Left lung (tissue), 10 donors: ENCODE results near the gene SUCNR1. TPM values are rescaled to one million over a fixed set of nuclear protein-coding genes. Genes with fewer than 3 reads are reported as not detected.
"Not testable (repeated sequence)": the region's sequence is repeated elsewhere in the genome, so short reads cannot be mapped to it uniquely, and the experiment has no call there.

Source experiments
- ATAC-seq: fragments of 200-7000 bp; cut with Tn5 transposase; one replicate; pipeline ENCODE4 v1.9.1; 2020; ENCODE audit warnings: moderate library complexity
- DNase-seq, 4 donors: peaks; one replicate each; pipeline ENCODE4 v3.0.0-alpha.2; 2013 to 2020
- H3K27ac ChIP-seq, 2 donors: fragments of 200-600 bp; sonication (generic) in 1 of 2; one replicate each; pipeline versions ENCODE4 v1.5.0 to v1.8.0; 2020 to 2021
- H3K27me3 ChIP-seq, 2 donors: fragments of 200-600 bp; sonication (generic) in 1 of 2; one replicate each; pipeline versions ENCODE4 v1.5.0 to v1.8.0; 2020 to 2021
- H3K36me3 ChIP-seq, 2 donors: fragments of 200-600 bp; sonication (generic) in 1 of 2; one replicate each; pipeline versions ENCODE4 v1.5.0 to v1.8.0; 2020 to 2021
- H3K4me1 ChIP-seq, 2 donors: fragments of 200-600 bp; one replicate each; pipeline ENCODE4 v1.8.0; 2021
- H3K4me3 ChIP-seq, 2 donors: fragments of 200-600 bp; sonication (generic) in 1 of 2; one replicate each; pipeline versions ENCODE4 v1.5.0 to v1.8.0; 2020 to 2021; ENCODE audit warnings: mild to moderate bottlenecking in 1 of 2
- H3K9me3 ChIP-seq, 2 donors: fragments of 200-600 bp; sonication (generic) in 1 of 2; one replicate each; pipeline versions ENCODE4 v1.5.0 to v1.8.0; 2020 to 2021
- intact Hi-C, 2 donors: fragments of 100-400 bp; cut with DNase I; formaldehyde crosslinking; loops; one replicate each; pipeline versions ENCODE4 v1.11.2 to v1.14.2; 2022
- polyA plus RNA-seq, 6 donors: library from polyadenylated mRNA; unstranded; fragments of 120-200 nt; gene quantifications; one replicate each; pipeline ENCODE4 v1.2.1, GENCODE V29; 2013; ENCODE audit not compliant: insufficient read length in 6 of 6
- total RNA-seq, 2 donors: library from RNA; stranded (reverse); fragmentation: NEBNext Ultra II Directional; extraction: Animal tissue kit (Norgen Biotek cat#: 25700); gene quantifications; one replicate each; pipeline ENCODE4 v1.2.1, GENCODE V29; 2021
- TF ChIP-seq, protein P1 (sequence below), 2 donors: fragments of 200-600 bp; sonication (generic) in 1 of 2; IDR thresholded peaks; one replicate each; pipeline versions ENCODE4 v1.5.0 to v1.8.0; 2021; ENCODE audit warnings: antibody characterized with exemption in 2 of 2
- donor health status: DM: no; HTN: yes; CAD: no.
- donor health status: DM: no; HTN: no; CAD: no.

Gene SUCNR1
- total and polyA plus RNA-seq, 8 donors: 0.04 to 4.8 (median 0.21) TPM

GRCh38 chr3:151895478-151896241, 22.2 kb downstream of the SUCNR1 start:
- TF ChIP-seq, protein P1, sequence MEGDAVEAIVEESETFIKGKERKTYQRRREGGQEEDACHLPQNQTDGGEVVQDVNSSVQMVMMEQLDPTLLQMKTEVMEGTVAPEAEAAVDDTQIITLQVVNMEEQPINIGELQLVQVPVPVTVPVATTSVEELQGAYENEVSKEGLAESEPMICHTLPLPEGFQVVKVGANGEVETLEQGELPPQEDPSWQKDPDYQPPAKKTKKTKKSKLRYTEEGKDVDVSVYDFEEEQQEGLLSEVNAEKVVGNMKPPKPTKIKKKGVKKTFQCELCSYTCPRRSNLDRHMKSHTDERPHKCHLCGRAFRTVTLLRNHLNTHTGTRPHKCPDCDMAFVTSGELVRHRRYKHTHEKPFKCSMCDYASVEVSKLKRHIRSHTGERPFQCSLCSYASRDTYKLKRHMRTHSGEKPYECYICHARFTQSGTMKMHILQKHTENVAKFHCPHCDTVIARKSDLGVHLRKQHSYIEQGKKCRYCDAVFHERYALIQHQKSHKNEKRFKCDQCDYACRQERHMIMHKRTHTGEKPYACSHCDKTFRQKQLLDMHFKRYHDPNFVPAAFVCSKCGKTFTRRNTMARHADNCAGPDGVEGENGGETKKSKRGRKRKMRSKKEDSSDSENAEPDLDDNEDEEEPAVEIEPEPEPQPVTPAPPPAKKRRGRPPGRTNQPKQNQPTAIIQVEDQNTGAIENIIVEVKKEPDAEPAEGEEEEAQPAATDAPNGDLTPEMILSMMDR (IDR thresholded peaks at IDR 0.05): no peak
- Histone ChIP-seq H3K9me3 (no peaks in the 10 kb centered on the region), H3K36me3 (no peaks in the 10 kb centered on the region), H3K4me1 (peaks cover 0 to 18% of the 10 kb centered on the region in 2 donors), H3K27me3 (no peaks in the 10 kb centered on the region), H3K27ac (no peak overlapping the region), H3K4me3 (no peak overlapping the region)
- intact Hi-C loops: no loop called here
- DNase-seq (no peak), ATAC-seq (no peak)

- H3K36me3 ChIP-seq: no peaks in the 10 kb centered on the region
- ATAC-seq: no peak
- TF ChIP-seq, protein P1 (IDR thresholded peaks at IDR 0.05): no peak
- no peak overlapping the region for H3K4me3 ChIP-seq
- H3K27ac ChIP-seq: no peak overlapping the region
- intact Hi-C loops: no loop called here
- H3K9me3 ChIP-seq: no peaks in the 10 kb centered on the region
- H3K4me1 ChIP-seq: peaks cover 0 to 18% of the 10 kb centered on the region in 2 donors
- no peak for DNase-seq
- H3K27me3 ChIP-seq: no peaks in the 10 kb centered on the region
Measured at GRCh38 chr3:151896246-151897012, 23.0 kb downstream of the SUCNR1 start.

GRCh38 chr3:151898121-151898520, 24.7 kb downstream of the SUCNR1 start:
- H3K9me3 ChIP-seq, DNase-seq, ATAC-seq, H3K27ac ChIP-seq, H3K36me3 ChIP-seq, H3K27me3 ChIP-seq, intact Hi-C loops, H3K4me3 ChIP-seq: not testable (repeated sequence)
- peaks cover 0 to 20% of the 10 kb centered on the region in 2 donors for H3K4me1 ChIP-seq

- H3K36me3 ChIP-seq, H3K4me3 ChIP-seq, ATAC-seq, DNase-seq, H3K9me3 ChIP-seq, H3K27ac ChIP-seq, H3K27me3 ChIP-seq, intact Hi-C loops: not testable (repeated sequence)
- H3K4me1 ChIP-seq: peaks cover 0 to 20% of the 10 kb centered on the region in 2 donors
Measured at GRCh38 chr3:151898564-151899261, 25.3 kb downstream of the SUCNR1 start.

GRCh38 chr3:151899996-151900395, 26.6 kb downstream of the SUCNR1 start:
- H3K9me3 ChIP-seq: no peaks in the 10 kb centered on the region

More at GRCh38 chr3:151899996-151900395, 26.6 kb downstream of the SUCNR1 start:
- TF ChIP-seq, protein P1 (IDR thresholded peaks at IDR 0.05): no peak
- intact Hi-C loops: no loop called here
- DNase-seq: no peak
- no peak for ATAC-seq
- Histone ChIP-seq H3K4me1 (peaks cover 0 to 20% of the 10 kb centered on the region in 2 donors), H3K27ac (no peak overlapping the region), H3K36me3 (no peaks in the 10 kb centered on the region), H3K4me3 (no peak overlapping the region), H3K27me3 (no peaks in the 10 kb centered on the region)
